ENCODE data around the gene OBSCN.

The OBSCN gene

DNA sequence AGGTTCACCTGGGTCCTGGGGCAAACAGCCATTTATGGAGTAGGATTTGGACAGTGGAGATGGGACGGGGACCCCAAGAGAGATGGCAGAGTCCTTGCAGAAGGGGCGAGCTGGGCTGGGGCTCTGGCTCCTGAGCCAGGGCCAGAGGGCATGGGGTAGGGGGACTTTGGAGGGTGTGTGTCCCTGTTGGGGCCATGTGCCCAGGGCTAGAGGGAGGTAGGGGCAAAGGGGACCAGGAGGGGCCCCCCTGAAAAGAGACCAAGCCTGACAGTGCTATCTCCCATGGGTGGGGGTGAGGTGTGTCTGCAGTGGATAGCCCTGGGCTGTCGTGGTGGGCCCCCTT, 106.4 kb downstream of the OBSCN start:
- no peak for DNase-seq

DNA sequence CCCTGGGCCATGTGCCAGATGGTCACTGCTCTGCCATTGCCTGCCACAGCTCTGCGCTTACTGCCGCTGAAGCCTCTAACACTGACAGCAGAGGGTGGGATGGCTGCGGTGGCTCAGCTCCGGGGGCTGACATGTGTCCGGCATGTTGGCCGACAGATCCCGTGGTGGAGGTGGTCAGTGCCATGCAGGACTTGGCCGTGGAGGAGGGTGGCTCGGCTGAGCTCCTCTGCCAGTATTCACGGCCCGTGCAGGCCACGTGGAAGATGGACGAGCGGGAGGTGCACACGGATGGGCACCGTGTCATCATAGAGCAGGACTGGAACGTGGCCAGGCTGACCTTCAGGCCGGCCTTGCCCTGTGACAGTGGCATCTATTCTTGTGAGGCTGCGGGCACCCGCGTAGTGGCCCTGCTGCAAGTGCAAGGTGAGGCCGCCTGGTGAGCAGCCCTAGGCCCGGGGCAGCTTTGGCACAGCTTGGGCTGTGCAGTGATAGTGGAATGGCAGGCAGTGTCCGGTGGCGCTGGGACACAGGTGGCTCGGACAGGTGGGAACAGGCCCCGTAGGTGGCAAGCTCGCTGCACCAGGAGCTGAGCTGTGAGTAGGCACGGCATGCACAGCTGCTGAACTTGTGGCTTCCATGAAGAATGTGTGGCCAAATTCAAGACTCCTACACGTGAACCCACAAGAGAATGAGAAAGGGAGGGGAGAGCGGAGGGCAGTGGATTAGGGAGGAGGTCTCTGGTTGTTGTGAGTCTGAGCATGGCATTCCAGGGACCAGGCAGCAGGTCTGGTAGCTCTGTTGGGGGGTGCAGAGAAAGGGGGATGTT, 107.0 kb downstream of the OBSCN start:
- Histone ChIP-seq H3K36me3 (replicated peaks) (no peaks in the 10 kb centered on the region), H3K27me3 (replicated peaks) (no peaks in the 10 kb centered on the region), H3K27ac (no peak overlapping the region), H3K4me3 (ENCODE audit: low read depth, low read length) (no peak overlapping the region)
- in situ Hi-C loops (cut with HindIII; ENCODE audit: low pct_ligation_motif_present, low sequenced_read_pairs): no loop called here
- DNase-seq: no peak
- TF ChIP-seq, protein P1, sequence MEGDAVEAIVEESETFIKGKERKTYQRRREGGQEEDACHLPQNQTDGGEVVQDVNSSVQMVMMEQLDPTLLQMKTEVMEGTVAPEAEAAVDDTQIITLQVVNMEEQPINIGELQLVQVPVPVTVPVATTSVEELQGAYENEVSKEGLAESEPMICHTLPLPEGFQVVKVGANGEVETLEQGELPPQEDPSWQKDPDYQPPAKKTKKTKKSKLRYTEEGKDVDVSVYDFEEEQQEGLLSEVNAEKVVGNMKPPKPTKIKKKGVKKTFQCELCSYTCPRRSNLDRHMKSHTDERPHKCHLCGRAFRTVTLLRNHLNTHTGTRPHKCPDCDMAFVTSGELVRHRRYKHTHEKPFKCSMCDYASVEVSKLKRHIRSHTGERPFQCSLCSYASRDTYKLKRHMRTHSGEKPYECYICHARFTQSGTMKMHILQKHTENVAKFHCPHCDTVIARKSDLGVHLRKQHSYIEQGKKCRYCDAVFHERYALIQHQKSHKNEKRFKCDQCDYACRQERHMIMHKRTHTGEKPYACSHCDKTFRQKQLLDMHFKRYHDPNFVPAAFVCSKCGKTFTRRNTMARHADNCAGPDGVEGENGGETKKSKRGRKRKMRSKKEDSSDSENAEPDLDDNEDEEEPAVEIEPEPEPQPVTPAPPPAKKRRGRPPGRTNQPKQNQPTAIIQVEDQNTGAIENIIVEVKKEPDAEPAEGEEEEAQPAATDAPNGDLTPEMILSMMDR (IDR thresholded peaks at IDR 0.05; ENCODE audit: low read depth, low read length, missing control alignments): no peak

More for the DNA sequence above, 106.4 kb downstream of the OBSCN start:
- in situ Hi-C loops (cut with HindIII; ENCODE audit: low pct_ligation_motif_present, low sequenced_read_pairs): no loop called here
- TF ChIP-seq, protein P1 (IDR thresholded peaks at IDR 0.05; ENCODE audit: low read depth, low read length, missing control alignments): no peak
- no peaks in the 10 kb centered on the region for H3K36me3 ChIP-seq (replicated peaks)
- no peaks in the 10 kb centered on the region for H3K27me3 ChIP-seq (replicated peaks)
- H3K27ac ChIP-seq: no peak overlapping the region
- H3K4me3 ChIP-seq (ENCODE audit: low read depth, low read length): no peak overlapping the region

DNA sequence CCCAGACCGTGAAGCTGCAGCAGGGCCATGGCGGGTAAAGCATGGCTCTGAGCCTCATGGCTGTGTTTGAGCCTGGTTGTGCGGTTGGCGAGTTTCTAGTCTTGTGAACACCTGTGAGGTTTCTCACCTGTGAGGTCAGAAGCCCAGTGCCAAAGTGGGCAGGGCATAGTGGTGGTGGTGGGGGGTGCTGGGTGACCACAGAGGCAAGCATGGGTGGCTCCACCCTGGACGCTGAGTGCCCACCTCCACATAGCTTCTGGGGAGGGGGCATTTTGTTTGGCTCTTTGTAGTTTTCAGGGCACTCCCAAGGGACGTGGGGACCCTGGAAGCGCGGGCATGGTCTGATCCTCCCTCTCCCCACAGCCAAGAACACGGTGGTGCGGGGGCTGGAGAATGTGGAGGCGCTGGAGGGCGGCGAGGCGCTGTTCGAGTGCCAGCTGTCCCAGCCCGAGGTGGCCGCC, 107.7 kb downstream of the OBSCN start:
- Histone ChIP-seq H3K27me3 (replicated peaks) (no peaks in the 10 kb centered on the region), H3K36me3 (replicated peaks) (no peaks in the 10 kb centered on the region), H3K4me3 (ENCODE audit: low read depth, low read length) (no peak overlapping the region), H3K27ac (no peak overlapping the region)
- DNase-seq: no peak
- TF ChIP-seq, protein P1 (IDR thresholded peaks at IDR 0.05; ENCODE audit: low read depth, low read length, missing control alignments): no peak
- in situ Hi-C loops (cut with HindIII; ENCODE audit: low pct_ligation_motif_present, low sequenced_read_pairs): no loop called here

DNA sequence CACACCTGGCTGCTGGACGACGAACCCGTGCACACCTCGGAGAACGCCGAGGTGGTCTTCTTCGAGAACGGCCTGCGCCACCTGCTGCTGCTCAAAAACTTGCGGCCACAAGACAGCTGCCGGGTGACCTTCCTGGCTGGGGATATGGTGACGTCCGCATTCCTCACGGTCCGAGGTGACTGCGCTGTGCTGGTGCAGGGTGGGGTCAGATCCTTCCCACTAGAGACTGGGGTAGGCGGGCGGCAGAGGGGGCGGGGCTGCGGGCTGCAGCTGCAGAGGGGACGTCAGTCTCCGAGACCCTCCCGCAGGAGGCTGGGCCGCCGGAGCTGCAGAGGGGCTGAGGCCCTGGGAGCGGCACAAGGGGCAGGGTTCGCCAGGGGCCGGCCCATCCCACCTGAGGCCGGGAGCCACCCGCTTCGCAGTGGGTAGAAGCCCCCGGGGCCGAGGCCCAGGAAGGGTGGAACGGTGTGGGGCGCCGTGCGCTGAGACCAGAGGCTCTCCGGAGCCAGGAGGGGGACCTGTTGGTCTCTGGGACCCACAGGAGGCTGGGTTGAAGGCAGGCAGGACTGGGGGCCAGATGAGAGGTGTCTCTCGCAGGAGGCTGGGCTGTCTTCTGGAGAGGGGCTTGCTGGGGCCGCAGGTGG, 108.2 kb downstream of the OBSCN start:
- TF ChIP-seq, protein P1 (IDR thresholded peaks at IDR 0.05; ENCODE audit: low read depth, low read length, missing control alignments): no peak

DNA sequence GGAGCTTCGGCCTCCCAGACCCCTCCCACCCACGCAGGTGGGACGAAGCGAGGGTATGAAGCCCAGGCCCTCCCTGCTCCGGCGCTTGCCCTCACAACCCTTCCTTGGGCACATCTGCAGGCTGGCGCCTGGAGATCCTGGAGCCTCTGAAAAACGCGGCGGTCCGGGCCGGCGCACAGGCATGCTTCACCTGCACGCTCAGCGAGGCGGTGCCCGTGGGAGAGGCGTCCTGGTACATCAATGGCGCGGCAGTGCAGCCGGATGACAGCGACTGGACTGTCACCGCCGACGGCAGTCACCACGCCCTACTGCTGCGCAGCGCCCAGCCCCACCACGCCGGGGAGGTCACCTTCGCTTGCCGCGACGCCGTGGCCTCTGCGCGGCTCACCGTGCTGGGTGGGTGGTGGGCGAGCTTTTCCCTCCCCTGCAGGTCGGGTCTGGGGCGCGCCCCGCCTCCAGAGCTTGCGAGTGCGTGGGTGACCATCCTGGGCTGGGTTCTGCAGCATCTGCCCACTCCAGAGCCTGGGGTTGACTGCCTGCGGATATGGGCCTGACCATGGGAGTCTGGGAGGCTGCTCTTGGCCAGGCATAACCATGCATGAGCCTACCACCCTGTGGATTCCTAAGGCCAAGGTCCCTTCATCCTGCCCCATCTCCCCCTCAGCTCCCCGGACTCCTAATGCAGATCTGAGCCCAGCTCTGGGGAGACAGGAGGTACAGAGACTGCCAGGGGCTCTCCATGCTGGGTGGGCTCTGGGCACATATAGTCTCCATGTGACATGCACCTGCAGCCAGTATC, 108.9 kb downstream of the OBSCN start:
- no peak for DNase-seq
- H3K27ac ChIP-seq: no peak overlapping the region
- H3K36me3 ChIP-seq (replicated peaks): no peaks in the 10 kb centered on the region
- in situ Hi-C loops (cut with HindIII; ENCODE audit: low pct_ligation_motif_present, low sequenced_read_pairs): no loop called here
- no peaks in the 10 kb centered on the region for H3K27me3 ChIP-seq (replicated peaks)
- TF ChIP-seq, protein P1 (IDR thresholded peaks at IDR 0.05; ENCODE audit: low read depth, low read length, missing control alignments): no peak
- no peak overlapping the region for H3K4me3 ChIP-seq (ENCODE audit: low read depth, low read length)

More for the DNA sequence above, 108.2 kb downstream of the OBSCN start:
- Histone ChIP-seq H3K27me3 (replicated peaks) (no peaks in the 10 kb centered on the region), H3K27ac (no peak overlapping the region), H3K4me3 (ENCODE audit: low read depth, low read length) (no peak overlapping the region), H3K36me3 (replicated peaks) (no peaks in the 10 kb centered on the region)
- DNase-seq: no peak
- in situ Hi-C loops (cut with HindIII; ENCODE audit: low pct_ligation_motif_present, low sequenced_read_pairs): no loop called here
